Uterus (tissue), 2 donors: ENCODE results near the gene PRKAA1.

Source experiments
- CTCF ChIP-seq, 4 experiments: fragments of 200-600 bp in 2 of 4; fragments of 450-650 bp in 2 of 4; sonication (generic) in 2 of 4; IDR thresholded peaks; one replicate each; pipeline ENCODE4 v1.5.1; 2016 to 2019; ENCODE audit warnings: antibody characterized with exemption in 4 of 4, mild to moderate bottlenecking in 2 of 4, moderate library complexity in 1 of 4
- POLR2A ChIP-seq, 2 donors: fragments of 450-650 bp; IDR thresholded peaks; one replicate each; pipeline ENCODE4 v1.6.1; 2016; ENCODE audit warnings: antibody characterized with exemption in 2 of 2, mild to moderate bottlenecking in 1 of 2, moderate library complexity in 1 of 2

DNA sequence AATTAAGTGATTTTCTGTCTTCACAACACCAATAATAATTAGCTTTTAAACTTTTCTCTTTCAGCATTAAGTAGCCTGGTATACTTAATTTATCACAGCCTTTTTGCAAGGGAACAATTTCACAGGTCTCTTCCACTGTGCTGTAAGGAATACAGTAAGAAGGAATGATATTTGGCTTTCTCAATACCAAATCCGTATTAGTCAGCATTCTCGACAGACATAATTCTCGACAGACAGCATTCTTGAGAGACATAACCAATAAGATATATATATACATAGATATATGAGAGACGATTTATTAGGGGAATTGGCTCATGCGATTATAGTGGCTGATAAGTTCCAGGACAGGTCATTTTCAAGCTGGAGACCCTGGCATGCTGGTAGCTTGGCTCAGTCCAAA is 18.0 kb downstream of the PRKAA1 start:
- TF ChIP-seq CTCF (IDR thresholded peaks at IDR 0.05), result no peak
- no peak for TF ChIP-seq POLR2A (IDR thresholded peaks at IDR 0.05)
